KOPT-K1 (cell line): ENCODE results near the gene PLCB2.

Experiments
- H3K27ac ChIP-seq: fragments of 200-600 bp; sonication (generic); 2 replicates; pipeline ENCODE4 v1.5.1; 2016; ENCODE audit warnings: antibody characterized with exemption, mild to moderate bottlenecking, low read depth, low read length; ENCODE audit not compliant: poor library complexity, severe bottlenecking
- H3K36me3 ChIP-seq: fragments of 200-600 bp; sonication (generic); 2 replicates; pipeline ENCODE4 v1.5.1; 2017; ENCODE audit warnings: antibody characterized with exemption, mild to moderate bottlenecking, low read length, moderate library complexity; ENCODE audit not compliant: insufficient read depth
- H3K9me3 ChIP-seq: fragments of 200-600 bp; sonication (generic); 2 replicates; pipeline ENCODE4 v1.5.1; 2017; ENCODE audit warnings: antibody characterized with exemption, low read length, mild to moderate bottlenecking; ENCODE audit not compliant: insufficient read depth, poor library complexity, severe bottlenecking

PLCB2 gene

DNA sequence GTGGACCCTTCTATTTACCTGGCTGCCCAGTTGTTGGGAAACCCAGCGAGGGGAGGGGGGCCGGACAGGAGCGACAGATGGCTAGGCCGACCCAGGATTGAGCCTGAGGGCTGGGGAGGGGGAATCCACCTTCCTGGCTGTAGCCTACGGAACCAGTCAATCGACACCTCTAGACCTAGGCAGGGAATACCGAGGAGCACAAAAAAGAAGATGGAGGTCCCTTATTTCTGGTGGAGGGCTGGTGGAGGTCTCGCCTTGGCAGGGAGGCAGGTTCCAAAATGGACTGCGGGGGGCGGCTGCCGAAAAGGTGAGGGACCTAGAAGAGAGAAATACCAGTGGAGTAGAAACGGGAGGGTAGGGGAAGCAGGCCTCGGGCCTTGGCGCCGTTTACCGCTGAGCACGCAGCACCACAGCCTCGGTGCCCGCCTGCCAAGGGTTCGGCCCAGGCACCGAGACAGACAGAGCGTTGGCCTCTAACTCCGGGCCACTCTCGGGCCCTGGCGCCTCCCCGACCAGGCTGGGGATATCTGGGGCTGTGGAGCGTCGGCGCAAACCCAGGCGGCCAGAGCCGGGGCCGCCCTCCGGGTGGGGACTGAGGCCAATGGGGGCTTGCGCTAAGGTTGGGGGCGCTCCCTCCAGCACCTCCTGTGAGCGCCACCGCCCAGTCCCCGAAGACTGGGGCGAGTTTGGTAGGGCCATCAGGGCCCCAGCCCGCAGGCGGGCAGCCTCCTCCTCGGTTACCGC, 26.5 kb downstream of the PLCB2 start:
- H3K36me3 ChIP-seq, result no peaks in the 10 kb centered on the region
- H3K9me3 ChIP-seq, result no peaks in the 10 kb centered on the region
- H3K27ac ChIP-seq, result no peak overlapping the region

DNA sequence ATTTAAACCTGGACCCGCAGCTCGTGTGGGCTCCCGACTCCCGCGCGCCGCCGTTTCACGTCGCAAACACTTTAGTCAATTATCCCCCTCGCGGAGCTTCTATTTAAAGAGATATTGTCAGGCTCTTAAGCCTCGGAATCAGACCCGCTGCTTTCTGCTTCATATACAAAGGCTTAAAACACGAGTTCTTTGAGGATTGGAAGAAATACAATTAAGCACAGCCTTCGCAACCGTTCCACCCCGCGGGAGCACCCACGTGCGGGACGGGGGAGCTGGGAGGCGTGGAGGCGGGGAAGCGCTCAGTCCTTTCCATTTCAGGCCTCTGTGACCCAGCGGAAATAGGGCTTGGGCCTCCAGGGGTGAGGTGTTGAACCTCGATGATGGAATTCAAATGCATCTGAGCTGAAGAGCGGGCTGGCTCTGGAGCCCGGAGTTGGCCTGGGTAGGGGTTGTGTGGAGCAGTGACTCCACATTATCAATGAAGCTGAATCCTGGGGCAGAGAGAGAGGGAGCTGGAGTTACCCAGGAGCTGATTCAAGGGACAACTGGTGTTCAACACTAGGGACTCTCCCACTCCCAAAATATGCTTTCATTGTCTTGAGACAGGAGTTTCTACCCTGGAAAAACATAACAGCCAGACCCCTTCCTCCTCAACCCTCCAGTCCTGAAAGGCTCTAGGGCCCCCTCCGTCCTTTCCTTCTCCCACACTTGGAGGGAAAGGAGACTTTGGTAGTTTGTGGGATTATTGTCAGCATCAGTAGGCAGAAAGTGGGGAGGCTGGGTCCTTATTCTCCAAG, 27.3 kb downstream of the PLCB2 start:
- Histone ChIP-seq H3K9me3 (no peaks in the 10 kb centered on the region), H3K27ac (no peak overlapping the region), H3K36me3 (no peaks in the 10 kb centered on the region)

DNA sequence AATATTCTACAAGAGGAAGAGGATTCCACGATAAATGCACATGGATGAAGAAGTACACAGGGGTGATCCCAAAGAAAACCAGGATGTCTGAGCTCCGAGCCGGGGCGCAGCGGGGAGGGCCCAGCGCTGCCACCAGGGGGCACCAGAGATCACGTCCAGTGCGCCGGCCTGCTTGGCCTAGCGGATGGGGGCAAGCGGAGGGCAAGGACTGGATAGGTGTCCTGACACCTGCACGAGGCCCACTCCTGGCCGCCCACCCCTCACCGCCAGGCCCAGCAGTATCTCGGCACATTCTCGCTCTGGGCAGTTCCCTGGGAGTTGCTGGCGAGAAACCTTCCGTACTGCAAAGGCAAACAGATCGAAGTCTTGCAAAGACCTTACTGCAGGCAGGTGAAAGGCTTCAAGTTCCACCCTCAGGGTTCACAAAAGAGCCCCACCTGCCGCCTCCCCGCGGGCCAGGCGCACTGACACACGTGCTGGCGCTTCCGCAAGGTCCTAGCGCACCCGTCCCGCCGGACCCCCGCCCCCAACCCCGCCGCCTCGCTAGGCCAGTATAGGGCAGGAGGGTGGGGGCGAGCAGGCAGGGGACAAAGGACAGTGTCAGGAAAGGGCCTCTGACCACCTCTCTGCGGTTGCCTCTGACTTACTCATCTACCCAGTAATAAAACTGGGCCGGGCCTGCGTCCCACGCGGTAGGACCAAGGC, 28.1 kb downstream of the PLCB2 start:
- Histone ChIP-seq H3K36me3 (no peaks in the 10 kb centered on the region), H3K9me3 (no peaks in the 10 kb centered on the region), H3K27ac (no peak overlapping the region)

DNA sequence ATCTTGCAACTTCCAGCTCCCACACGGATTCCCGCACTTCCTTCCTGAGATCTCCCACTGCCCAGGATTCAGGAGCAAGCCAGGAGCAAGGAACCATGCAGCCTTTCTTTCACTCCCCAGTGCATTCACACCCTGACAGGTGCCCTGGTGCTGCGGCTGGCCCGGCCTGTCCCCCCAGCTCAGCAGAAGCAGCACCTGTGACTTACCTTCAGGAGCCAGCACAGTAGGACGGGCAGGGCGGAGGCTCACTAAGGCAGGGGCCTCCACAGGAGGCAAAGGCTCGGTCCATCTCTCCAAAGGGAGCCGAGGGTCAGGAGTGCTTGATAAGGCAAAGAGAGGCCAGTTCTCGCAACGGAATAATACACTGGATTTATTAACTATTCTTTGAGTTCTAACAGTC, 29.7 kb downstream of the PLCB2 start:
- H3K27ac ChIP-seq, result no peak overlapping the region

DNA sequence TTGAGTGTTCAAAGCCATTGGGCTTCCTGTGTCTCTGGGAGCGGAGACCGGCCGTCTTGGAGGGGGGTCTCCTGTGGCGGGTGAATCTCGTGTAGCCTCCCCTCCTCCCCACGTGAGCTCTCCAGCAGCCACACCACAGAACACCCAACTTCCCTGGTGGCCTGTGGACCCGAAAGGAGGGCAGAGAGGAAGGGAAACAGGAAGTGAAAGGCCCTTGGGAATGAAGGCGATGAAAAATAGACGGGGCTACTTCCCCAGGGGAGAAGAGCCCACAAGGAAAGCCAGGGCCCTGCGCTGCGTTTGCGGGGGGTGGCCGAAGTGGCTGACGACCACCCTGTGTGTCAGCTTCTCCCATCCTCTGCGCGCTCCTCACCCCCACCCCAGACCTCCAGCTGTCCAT, 30.3 kb downstream of the PLCB2 start:
- Histone ChIP-seq H3K9me3 (no peaks in the 10 kb centered on the region), H3K27ac (no peak overlapping the region), H3K36me3 (no peaks in the 10 kb centered on the region)

More for the DNA sequence above, 29.7 kb downstream of the PLCB2 start:
- H3K9me3 ChIP-seq, result no peaks in the 10 kb centered on the region
- H3K36me3 ChIP-seq, result no peaks in the 10 kb centered on the region

DNA sequence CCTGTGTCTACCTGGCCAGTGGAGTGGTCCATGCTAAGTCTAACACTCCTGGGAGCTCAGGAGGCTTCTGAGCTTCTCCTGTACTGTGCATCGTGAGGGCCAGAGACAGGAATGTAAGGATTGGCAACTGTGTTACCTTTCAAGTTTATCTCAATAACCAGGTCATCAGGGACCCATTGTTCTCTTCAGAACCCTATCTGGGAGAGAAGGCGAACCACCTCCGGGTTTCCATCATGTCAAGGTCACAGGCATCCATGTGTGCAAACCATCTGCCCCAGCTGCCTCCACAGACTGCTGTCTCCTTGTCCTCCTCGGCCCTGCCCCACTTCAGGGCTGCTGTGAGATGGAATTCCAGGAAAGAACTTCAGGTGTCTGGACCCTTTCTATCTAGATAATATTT, 30.8 kb downstream of the PLCB2 start:
- Histone ChIP-seq H3K9me3 (no peaks in the 10 kb centered on the region), H3K36me3 (no peaks in the 10 kb centered on the region), H3K27ac (no peak overlapping the region)

DNA sequence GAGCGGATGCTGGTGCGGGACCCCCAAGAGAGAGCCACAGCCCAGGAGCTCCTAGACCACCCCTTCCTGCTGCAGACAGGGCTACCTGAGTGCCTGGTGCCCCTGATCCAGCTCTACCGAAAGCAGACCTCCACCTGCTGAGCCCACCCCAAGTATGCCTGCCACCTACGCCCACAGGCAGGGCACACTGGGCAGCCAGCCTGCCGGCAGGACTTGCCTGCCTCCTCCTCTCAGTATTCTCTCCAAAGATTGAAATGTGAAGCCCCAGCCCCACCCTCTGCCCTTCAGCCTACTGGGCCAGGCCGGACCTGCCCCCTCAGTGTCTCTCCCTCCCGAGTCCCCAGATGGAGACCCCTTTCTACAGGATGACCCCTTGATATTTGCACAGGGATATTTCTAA, 31.8 kb downstream of the PLCB2 start:
- Histone ChIP-seq H3K9me3 (no peaks in the 10 kb centered on the region), H3K27ac (no peak overlapping the region), H3K36me3 (no peaks in the 10 kb centered on the region)

DNA sequence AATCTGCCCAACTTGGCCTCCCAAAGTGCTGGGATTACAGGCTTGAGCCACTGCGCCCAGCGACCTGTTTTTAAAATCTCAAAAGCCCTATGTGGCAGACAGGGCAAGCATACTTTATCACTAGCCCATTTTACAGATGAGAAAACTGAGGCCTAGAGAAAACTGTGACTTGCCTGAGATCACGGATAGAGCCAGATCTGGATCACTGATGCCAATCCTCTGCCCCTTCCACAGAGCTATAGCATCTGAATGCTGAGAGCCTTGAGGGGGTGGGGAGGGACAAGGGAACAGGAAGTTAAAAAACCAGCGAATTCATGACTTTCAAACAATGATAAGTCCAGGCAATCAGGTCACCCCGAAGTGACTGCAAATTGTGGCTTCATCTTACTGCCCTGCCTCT, 32.2 kb downstream of the PLCB2 start:
- H3K36me3 ChIP-seq, result no peaks in the 10 kb centered on the region
- H3K27ac ChIP-seq, result no peak overlapping the region

DNA sequence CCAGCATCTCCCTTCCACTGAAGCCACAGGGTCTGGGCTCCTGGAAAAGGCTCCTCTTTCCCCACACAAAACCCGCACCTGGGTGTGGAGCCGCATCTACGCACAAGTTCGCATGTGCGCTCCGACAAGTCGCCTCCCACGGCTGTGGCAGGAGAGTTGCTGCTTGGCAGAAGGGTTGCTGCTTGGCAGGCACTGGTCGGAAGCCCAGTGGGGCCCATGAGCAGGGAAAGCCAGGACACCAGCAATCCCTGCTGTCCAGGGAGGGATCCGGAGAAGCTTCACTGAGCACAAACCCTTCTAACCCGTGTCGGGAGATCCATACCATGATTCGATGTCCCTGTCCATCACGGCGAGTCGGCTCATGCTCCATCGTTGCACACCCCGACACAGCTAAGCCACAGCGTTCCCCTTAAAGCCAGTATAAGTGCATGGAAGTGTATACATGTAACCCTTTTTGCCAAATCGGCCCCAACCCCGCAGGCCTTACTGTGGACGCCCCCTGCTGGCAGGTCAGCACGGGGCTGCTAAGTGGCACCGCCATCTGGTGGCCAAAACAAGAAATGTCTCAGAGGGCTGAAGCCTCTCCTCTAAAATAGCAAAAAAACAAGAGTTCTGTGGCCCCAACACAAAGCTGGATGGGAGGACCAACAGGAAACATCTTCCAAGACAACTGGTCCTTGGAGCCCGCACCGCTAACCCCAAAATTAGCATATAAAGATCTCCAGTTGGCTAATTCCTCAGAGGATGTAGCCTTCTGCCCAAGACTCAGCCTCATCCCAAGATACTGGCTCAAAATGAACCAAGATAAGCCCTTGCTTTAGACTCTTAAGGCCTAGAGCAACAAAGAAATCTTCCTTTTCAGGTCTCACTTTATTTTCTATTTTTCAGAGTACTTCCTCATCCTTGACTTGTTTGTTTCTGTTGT, 33.1 kb downstream of the PLCB2 start:
- H3K9me3 ChIP-seq, result no peaks in the 10 kb centered on the region
- H3K27ac ChIP-seq, result no peak overlapping the region

More for the DNA sequence above, 32.2 kb downstream of the PLCB2 start:
- H3K9me3 ChIP-seq, result no peaks in the 10 kb centered on the region

DNA sequence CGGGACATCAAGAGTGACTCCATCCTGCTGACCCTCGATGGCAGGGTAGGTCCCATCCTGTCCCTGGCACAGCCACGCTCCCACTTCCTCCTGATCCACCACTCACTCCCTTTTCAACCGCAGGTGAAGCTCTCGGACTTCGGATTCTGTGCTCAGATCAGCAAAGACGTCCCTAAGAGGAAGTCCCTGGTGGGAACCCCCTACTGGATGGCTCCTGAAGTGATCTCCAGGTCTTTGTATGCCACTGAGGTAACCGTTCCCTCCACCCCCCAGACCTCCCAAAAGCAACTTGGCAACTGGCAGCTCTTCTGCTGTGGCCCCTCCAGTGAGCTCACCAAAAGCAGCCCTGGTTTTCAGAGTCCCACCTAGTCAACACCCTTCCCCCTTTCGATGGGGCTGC, 34.3 kb downstream of the PLCB2 start:
- Histone ChIP-seq H3K27ac (no peak overlapping the region), H3K36me3 (no peaks in the 10 kb centered on the region), H3K9me3 (no peaks in the 10 kb centered on the region)

More for the DNA sequence above, 33.1 kb downstream of the PLCB2 start:
- H3K36me3 ChIP-seq, result no peaks in the 10 kb centered on the region

DNA sequence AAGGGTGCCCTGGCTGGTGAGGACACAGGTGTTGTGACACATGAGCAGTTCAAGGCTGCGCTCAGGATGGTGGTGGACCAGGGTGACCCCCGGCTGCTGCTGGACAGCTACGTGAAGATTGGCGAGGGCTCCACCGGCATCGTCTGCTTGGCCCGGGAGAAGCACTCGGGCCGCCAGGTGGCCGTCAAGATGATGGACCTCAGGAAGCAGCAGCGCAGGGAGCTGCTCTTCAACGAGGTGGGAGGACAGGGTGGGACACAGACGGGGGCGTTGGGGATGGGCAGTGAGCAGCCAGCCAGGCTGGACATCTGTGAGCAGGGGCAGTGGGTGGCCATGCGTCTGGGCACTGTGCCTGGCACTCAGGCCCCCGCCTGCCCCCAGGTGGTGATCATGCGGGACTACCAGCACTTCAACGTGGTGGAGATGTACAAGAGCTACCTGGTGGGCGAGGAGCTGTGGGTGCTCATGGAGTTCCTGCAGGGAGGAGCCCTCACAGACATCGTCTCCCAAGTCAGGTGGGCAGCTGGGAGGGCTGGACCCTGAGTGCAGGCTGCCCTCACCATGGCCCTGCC, 35.2 kb downstream of the PLCB2 start:
- H3K36me3 ChIP-seq, result no peaks in the 10 kb centered on the region
- no peaks in the 10 kb centered on the region for H3K9me3 ChIP-seq
- no peak overlapping the region for H3K27ac ChIP-seq

DNA sequence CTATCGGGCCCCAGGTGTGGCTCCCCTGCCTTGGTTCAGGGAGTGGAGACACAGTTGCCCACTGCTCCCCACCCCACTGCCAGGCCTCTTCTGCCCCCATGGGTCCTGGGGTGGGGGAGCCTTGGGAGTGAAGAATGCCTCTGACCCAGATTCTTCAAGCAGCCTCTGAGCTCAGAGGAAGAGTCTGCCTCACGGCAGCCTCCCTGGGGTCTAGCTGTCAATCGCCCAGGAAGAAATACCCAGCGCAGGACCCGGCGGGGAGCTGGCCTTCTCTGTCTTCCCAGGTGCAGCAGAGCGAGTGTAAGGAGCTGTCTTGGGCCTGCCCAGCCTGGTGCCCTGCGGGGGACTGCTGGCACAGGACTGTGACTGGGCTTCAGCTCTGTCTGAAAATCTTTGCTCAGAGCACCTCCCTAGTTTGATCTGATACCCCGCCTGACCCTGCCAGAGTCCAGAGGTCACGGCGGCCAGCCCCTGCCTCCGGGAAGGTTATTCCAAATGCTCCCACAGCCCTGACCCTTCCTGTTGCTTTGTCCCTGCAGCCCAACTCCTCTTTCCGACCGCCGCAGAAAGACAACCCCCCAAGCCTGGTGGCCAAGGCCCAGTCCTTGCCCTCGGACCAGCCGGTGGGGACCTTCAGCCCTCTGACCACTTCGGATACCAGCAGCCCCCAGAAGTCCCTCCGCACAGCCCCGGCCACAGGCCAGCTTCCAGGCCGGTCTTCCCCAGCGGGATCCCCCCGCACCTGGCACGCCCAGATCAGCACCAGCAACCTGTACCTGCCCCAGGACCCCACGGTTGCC, 35.9 kb downstream of the PLCB2 start:
- H3K36me3 ChIP-seq, result no peaks in the 10 kb centered on the region
- H3K9me3 ChIP-seq, result no peaks in the 10 kb centered on the region
- H3K27ac ChIP-seq, result no peak overlapping the region

DNA sequence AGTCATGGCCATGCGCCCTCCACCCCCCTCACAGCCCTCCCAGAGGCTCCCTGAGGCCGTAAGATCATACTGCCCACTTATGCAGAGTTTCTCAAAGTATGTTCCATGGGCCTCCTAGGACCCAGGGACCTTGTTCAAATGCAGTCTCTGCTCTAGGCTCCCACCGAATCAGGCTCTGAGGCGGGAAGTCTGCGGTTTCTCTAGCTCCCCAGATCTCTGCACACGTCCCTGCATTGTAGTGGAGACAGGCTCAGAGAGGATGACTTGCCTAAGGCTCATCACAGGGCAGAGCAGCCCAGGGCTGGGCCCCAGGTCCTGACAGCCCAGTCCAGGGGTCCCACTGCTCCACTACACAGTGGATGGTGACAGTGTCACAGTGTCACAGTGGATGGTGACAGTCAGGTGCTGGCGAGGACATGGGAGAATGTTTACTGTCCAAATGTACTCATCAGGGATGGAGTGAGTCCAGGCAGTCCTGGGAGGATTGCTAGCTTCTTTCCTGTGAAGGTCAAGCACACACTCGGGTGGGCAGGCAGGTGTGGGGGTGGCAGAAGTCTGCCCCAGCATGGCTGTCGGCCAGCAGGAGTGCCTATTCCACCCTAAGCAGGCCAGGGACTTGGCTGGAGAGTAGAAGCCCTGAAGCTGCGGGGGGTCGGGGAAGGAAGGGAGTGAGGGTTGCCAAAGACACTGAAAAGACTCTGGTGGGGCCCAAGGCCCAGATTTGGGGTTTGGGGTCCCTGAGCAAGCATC, 37.3 kb downstream of the PLCB2 start:
- H3K27ac ChIP-seq, result peak overlapping the region; percentile 47
- H3K36me3 ChIP-seq, result no peaks in the 10 kb centered on the region
- H3K9me3 ChIP-seq, result no peaks in the 10 kb centered on the region
